GM12864 (cell line): Measurements from ENCODE around the gene FMO5.

ENCODE experiments used
- DNase-seq: peaks from one replicate; pipeline ENCODE4 v3.0.0-alpha.2; 2011; ENCODE audit warnings: low read depth
- H3K4me3 ChIP-seq: 2 replicates; pipeline ENCODE4 v1.5.1; 2011; ENCODE audit warnings: mild to moderate bottlenecking, low read depth, low read length, control low read depth
- CTCF ChIP-seq: IDR thresholded peaks from 2 replicates; pipeline ENCODE4 v1.5.1; 2011; ENCODE audit warnings: low read depth, mild to moderate bottlenecking, moderate library complexity, low read length, control low read depth, inconsistent platforms; ENCODE audit errors: missing control alignments

FMO5 gene

GRCh38 chr1:147223740-147224615 is 1.2 kb downstream of the FMO5 start:
- no peak for DNase-seq
- TF ChIP-seq CTCF, result no peak
- H3K4me3 ChIP-seq, result no peak overlapping the region

- no peak for TF ChIP-seq CTCF
- H3K4me3 ChIP-seq, result no peak overlapping the region
- DNase-seq, result no peak
Measured at GRCh38 chr1:147218606-147219005, 6.5 kb downstream of the FMO5 start.

- DNase-seq, result no peak
- H3K4me3 ChIP-seq, result no peak overlapping the region
- TF ChIP-seq CTCF, result no peak
Measured at GRCh38 chr1:147217141-147217540, 8.0 kb downstream of the FMO5 start.

- no peak for TF ChIP-seq CTCF
- DNase-seq, result no peak
- no peak overlapping the region for H3K4me3 ChIP-seq
Measured at GRCh38 chr1:147216124-147216523, 9.0 kb downstream of the FMO5 start.

- no peak for DNase-seq
- no peak for TF ChIP-seq CTCF
- no peak overlapping the region for H3K4me3 ChIP-seq
Measured at GRCh38 chr1:147215540-147215916, 9.6 kb downstream of the FMO5 start.

- no peak for TF ChIP-seq CTCF
- no peak overlapping the region for H3K4me3 ChIP-seq
- DNase-seq, result no peak
Measured at GRCh38 chr1:147214842-147215539, 10.1 kb downstream of the FMO5 start.
